Esophagus mucosa (tissue), 1 donor: ENCODE measurements around the gene VEGFC. TPM values are rescaled to one million over a fixed set of nuclear protein-coding genes. Genes with fewer than 3 reads are reported as not detected.

Experiments
- ATAC-seq: fragments of 200-7000 bp; cut with Tn5 transposase; one replicate; pipeline ENCODE4 v1.9.1; 2020
- total RNA-seq: library from RNA; stranded (reverse); gene quantifications from one replicate; pipeline ENCODE4 v1.2.4, GENCODE V29; 2023
- donor health status: DM: yes; HTN: yes; CAD: no.

Gene VEGFC
- total RNA-seq, 1 donor from 2014 or later = 1.1 TPM

DNA sequence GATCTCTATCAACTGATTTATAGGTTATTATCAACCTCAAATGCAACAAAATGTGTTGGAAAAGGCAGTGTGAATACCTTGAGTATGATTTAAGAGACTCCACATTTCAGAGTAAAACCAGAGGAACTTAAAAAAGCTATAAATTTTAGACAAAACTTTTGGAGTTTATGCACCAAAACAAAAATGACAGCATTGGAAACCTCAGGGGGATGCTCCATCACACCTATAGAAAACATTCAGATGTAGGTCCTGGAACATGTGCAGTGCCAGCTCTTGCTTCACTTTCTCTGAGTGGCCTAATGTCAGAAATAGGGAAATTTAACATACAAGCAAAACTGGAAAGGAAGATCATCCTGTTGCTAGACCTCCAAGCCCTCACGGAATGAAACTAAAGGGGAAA is 5.8 kb upstream of the VEGFC start:
- ATAC-seq = no peak

- no peak for ATAC-seq
Observed at GRCh38 chr4:176795441-176795840, 2.7 kb upstream of the VEGFC start.

- ATAC-seq = peak; percentile 53
Observed at GRCh38 chr4:176794651-176795050, 1.9 kb upstream of the VEGFC start.

GRCh38 chr4:176794151-176794550 is 1.4 kb upstream of the VEGFC start:
- peak; percentile 40 for ATAC-seq

- ATAC-seq = no peak
Observed at GRCh38 chr4:176793060-176793605, 411 bp upstream of the VEGFC start.

- peak; percentile 35 for ATAC-seq
Observed at GRCh38 chr4:176791591-176792325, 964 bp downstream of the VEGFC start.

DNA sequence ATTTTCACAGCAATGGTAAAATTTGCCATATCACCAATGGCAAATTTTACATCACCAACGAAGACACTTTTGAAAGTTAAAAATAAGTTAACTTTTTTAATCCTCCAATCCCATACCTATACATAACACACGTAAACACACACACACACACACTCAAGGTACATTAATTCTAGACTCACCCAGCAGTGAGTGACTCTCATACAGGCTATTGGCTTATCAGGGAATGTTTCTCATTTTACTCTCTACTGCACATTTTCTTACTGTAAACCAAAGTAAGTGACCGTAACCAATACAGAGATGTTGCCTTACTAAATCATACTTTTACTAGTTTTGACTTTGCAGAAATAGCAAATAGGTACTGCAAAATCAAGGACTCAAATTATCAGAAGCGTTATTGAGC is 2.3 kb downstream of the VEGFC start:
- ATAC-seq = no peak

DNA sequence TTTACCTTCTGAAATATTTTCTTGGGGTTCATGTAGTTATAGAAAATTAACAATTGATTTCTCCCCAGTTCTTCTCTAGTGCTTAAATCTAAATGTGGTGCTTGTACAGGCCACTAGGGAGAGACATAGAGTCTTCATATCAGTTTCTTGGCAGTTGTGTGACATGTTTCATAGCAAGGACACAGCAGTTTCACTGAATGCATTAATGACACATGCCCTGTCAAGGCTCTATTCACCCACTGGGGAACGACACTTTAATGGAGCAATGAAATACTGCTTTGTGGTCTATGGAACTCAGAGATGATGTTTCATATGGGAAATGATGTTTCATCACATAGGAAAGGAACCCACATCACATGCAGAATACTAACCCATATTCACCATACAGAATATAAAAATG is 2.8 kb downstream of the VEGFC start:
- ATAC-seq = peak; percentile 65

DNA sequence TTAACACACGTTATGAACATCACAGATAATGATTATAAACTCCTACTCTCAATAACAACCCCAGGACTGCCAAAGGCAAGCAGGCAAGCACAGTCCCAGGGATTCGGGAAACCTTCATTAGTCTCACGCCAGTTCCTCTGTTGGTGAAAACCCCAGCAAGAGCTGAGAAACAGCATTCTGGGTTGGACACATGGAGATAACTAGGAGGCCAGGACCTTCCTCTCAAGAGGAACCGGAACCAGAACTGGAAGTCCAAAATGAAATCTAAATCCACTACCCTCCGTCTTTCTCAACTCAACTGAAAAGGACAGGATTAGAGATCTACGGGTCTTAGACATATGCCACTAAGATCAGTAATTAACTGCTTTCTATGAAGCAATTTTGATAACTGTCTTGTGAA is 3.8 kb downstream of the VEGFC start:
- ATAC-seq = no peak

GRCh38 chr4:176788248-176788647 is 4.5 kb downstream of the VEGFC start:
- ATAC-seq = no peak

DNA sequence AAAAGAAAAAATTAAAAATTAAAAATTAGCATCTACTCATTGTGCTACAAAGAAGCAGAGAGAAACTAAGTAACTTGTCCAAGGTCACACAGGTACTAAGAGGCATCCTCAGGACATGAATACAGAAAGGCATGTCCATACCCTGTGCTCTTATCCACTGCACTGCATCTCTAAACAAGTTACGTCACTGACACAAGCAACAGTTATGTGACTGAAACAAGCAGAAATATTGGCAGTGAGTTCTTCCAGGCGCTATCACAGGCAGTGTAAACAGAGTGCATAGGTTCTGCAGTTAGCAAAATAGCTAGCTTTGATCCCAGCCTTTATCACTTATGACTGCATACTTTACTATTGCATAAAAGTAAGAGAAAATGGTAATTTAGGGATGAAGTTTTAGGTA is 7.9 kb downstream of the VEGFC start:
- ATAC-seq = no peak

- ATAC-seq = no peak
Observed at GRCh38 chr4:176782794-176783193, 9.9 kb downstream of the VEGFC start.

DNA sequence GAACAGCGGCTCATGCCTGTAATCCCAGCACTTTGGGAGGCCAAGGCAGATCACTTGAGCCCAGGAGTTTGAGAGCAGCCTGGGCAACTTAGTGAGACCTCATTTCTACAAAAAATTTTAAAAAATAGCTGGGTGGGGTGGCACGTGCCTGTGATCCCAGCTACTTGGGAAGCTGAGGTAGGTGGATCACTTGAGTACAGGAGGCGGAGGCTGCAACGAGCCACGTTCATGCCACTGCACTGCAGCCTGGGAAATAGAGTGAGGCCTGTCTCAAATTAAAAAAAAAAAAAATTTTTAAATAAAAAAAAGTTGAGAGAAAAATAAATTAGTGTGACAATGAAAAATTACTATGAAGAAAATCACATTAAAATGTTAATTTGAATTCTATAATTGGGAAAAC is 10.5 kb downstream of the VEGFC start:
- ATAC-seq = no peak

DNA sequence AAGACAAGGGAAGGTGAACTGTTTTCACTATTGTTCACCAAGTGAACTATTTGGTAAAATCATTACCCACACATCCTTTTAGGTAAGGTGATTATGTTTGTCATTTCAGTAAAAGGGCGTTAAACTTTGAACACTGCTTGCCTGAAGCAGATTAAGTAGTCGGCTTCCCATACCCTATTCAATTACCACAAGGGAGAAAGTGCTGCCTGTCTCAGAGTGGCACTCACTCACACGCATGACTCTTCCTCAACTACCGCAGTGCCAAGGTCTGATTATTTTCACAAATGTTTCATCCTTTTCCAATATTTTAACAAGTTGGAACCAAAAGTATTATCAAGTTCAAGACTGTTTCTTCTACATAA is 11.0 kb downstream of the VEGFC start:
- no peak for ATAC-seq

GRCh38 chr4:176780995-176781738 is 11.6 kb downstream of the VEGFC start:
- no peak for ATAC-seq

- no peak for ATAC-seq
Observed at GRCh38 chr4:176779421-176779820, 13.3 kb downstream of the VEGFC start.

- ATAC-seq = no peak
Observed at GRCh38 chr4:176778491-176778890, 14.2 kb downstream of the VEGFC start.

- no peak for ATAC-seq
Observed at GRCh38 chr4:176778063-176778462, 14.7 kb downstream of the VEGFC start.

DNA sequence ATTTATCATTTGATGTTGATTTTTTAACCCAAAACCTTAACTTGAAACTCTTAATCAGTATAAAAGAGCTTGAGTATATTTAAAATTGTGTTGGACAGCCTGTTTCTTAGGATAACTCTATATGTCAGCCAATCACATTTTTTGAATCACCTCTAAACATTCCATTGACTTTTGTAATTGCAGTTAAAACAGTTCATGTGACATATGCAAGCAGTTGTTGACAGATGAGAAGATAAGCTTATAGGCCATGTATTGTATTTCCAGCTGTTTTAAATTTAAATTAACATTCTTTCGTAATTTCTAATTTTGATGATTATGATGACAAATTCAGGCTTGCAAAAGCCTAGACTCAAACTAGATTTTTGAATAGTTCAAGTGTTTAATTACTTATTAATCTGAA is 17.4 kb downstream of the VEGFC start:
- ATAC-seq = no peak

- ATAC-seq = no peak
Observed at GRCh38 chr4:176774852-176775251, 17.9 kb downstream of the VEGFC start.

GRCh38 chr4:176769514-176769913 is 23.2 kb downstream of the VEGFC start:
- no peak for ATAC-seq

GRCh38 chr4:176767183-176767582 is 25.5 kb downstream of the VEGFC start:
- ATAC-seq = no peak

GRCh38 chr4:176762661-176763308 is 29.9 kb downstream of the VEGFC start:
- ATAC-seq = no peak

DNA sequence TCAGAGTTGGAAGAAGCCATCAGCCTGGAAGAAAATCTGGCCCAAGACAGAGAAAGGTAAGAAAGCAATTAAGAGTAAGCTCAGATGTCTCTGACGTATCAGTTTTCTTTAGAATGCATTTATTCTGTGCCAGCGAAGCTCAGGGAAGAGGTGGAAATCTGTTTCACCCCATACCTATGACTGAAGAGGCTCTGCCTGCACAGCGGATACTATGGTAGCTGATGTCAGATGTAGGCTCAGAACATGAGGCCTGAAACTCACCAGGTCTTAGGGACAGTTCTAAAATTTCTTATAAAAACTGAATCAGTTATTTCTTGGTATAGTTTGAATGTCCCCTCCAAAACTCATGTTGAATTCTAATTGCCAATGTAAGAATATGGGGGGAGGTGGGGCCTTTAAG is 30.9 kb downstream of the VEGFC start:
- no peak for ATAC-seq
